Uterus (tissue), 4 donors: Measurements from ENCODE around the gene NCBP2L. TPM values are rescaled to one million over a fixed set of nuclear protein-coding genes. Genes with fewer than 3 reads are reported as not detected.

Experiments used
- DNase-seq, 2 donors: peaks; one replicate each; pipeline ENCODE4 v3.0.0-alpha.2; 2019 to 2020
- H3K27ac ChIP-seq, 2 donors: fragments of 200-600 bp; sonication (generic); 1 replicate in 1 of 2; 2 replicates in 1 of 2; pipeline ENCODE4 v1.5.1; 2016 to 2018
- H3K27me3 ChIP-seq, 2 donors: fragments of 200-600 bp; sonication (generic); one replicate each; pipeline ENCODE4 v1.5.1; 2018 to 2019; ENCODE audit warnings: control low read depth in 1 of 2
- H3K36me3 ChIP-seq, 2 donors: fragments of 200-600 bp; sonication (generic); one replicate each; pipeline ENCODE4 v1.5.1; 2019; ENCODE audit warnings: control low read depth in 1 of 2
- H3K4me1 ChIP-seq, 2 donors: fragments of 200-600 bp; sonication (generic); one replicate each; pipeline ENCODE4 v1.5.1; 2018 to 2019; ENCODE audit warnings: control low read depth in 1 of 2
- H3K4me3 ChIP-seq, 2 donors: fragments of 200-600 bp; sonication (generic); 1 replicate in 1 of 2; 2 replicates in 1 of 2; pipeline ENCODE4 v1.5.1; 2018 to 2019; ENCODE audit warnings: mild to moderate bottlenecking in 1 of 2
- H3K9me3 ChIP-seq, 2 donors: fragments of 200-600 bp; sonication (generic); one replicate each; pipeline ENCODE4 v1.5.1; 2019; ENCODE audit warnings: control low read depth in 1 of 2
- CTCF ChIP-seq, 4 experiments: fragments of 200-600 bp in 2 of 4; fragments of 450-650 bp in 2 of 4; sonication (generic) in 2 of 4; IDR thresholded peaks; one replicate each; pipeline ENCODE4 v1.5.1; 2016 to 2019; ENCODE audit warnings: antibody characterized with exemption in 4 of 4, mild to moderate bottlenecking in 2 of 4, moderate library complexity in 1 of 4
- POLR2A ChIP-seq, 2 donors: fragments of 450-650 bp; IDR thresholded peaks; one replicate each; pipeline ENCODE4 v1.6.1; 2016; ENCODE audit warnings: antibody characterized with exemption in 2 of 2, mild to moderate bottlenecking in 1 of 2, moderate library complexity in 1 of 2
- intact Hi-C: fragments of 100-400 bp; cut with DNase I; formaldehyde crosslinking; loops from one replicate; pipeline ENCODE4 v1.15.1; 2023; ENCODE audit warnings: low total_unique reads
- total RNA-seq, 4 donors: library from RNA; depleted of rRNA in 3 of 4; stranded (reverse); fragments of >200 nt in 3 of 4; gene quantifications; one replicate each; pipeline versions ENCODE4 v1.1.0 to v1.2.4, GENCODE V29; 2014 to 2023
- donor health status: DM: yes; HTN: yes; CAD: no.

The NCBP2L gene
- total RNA-seq, 4 donors from 2014 or later = not detected

- Histone ChIP-seq H3K27ac (peak overlapping the region; percentile 74 to 87), H3K27me3 (no peaks in the 10 kb centered on the region), H3K4me1 (peaks cover 4% of the 10 kb centered on the region in 2 donors), H3K36me3 (no peaks in the 10 kb centered on the region), H3K4me3 (no peak overlapping the region), H3K9me3 (no peaks in the 10 kb centered on the region)
- TF ChIP-seq CTCF (IDR thresholded peaks at IDR 0.05) (no peak), POLR2A (IDR thresholded peaks at IDR 0.05) (no peak)
- no peak for DNase-seq
- intact Hi-C loops = no loop called here
Observed at GRCh38 chrX:107730991-107731766, 46.4 kb upstream of the NCBP2L start.

GRCh38 chrX:107731831-107732502 lies 45.6 kb upstream of the NCBP2L start:
- H3K27ac ChIP-seq = peak overlapping the region; percentile 74 to 87
- H3K4me3 ChIP-seq = no peak overlapping the region
- intact Hi-C loops = no loop called here
- H3K36me3 ChIP-seq = no peaks in the 10 kb centered on the region
- DNase-seq = peak; percentile 89 to 94
- TF ChIP-seq CTCF (IDR thresholded peaks at IDR 0.05) = no peak
- TF ChIP-seq POLR2A (IDR thresholded peaks at IDR 0.05) = peak in 1 of 2 donors; percentile 23
- peaks cover 4% of the 10 kb centered on the region in 2 donors for H3K4me1 ChIP-seq
- H3K27me3 ChIP-seq = no peaks in the 10 kb centered on the region
- no peaks in the 10 kb centered on the region for H3K9me3 ChIP-seq

DNA sequence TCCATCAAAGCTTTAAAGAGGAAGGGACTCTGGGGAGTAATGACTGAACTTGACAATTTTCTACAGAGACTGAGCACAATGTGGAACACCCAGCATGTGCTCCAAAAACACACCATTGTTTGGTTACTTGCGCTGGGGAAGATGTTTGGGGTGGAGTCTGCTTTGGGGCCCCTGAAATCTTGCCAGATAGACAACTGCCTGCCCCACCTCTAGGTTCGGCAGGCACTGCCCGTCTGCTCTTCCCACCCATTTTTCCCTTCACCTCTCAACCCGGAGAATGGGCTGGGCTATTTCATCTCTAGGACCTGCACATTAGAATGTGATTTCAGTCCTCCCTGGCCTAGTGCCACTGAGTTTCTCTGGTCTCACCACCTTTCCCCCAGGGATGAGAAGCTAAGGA lies 43.8 kb upstream of the NCBP2L start:
- Histone ChIP-seq H3K4me3 (no peak overlapping the region), H3K27me3 (no peaks in the 10 kb centered on the region), H3K4me1 (peaks cover 4% of the 10 kb centered on the region in 2 donors), H3K27ac (peak overlapping the region; percentile 50 to 52), H3K9me3 (no peaks in the 10 kb centered on the region), H3K36me3 (no peaks in the 10 kb centered on the region)
- no peak for DNase-seq
- intact Hi-C loops = no loop called here
- TF ChIP-seq POLR2A (IDR thresholded peaks at IDR 0.05) = no peak
- TF ChIP-seq CTCF (IDR thresholded peaks at IDR 0.05) = no peak

GRCh38 chrX:107734646-107735045 lies 42.9 kb upstream of the NCBP2L start:
- H3K4me3 ChIP-seq = no peak overlapping the region
- intact Hi-C loops = no loop called here
- no peaks in the 10 kb centered on the region for H3K36me3 ChIP-seq
- H3K9me3 ChIP-seq = no peaks in the 10 kb centered on the region
- TF ChIP-seq POLR2A (IDR thresholded peaks at IDR 0.05) = no peak
- no peak for TF ChIP-seq CTCF (IDR thresholded peaks at IDR 0.05)
- no peak for DNase-seq
- H3K27ac ChIP-seq = peak overlapping the region in 1 of 2 donors; percentile 50
- H3K4me1 ChIP-seq = peaks cover 4% of the 10 kb centered on the region in 2 donors
- H3K27me3 ChIP-seq = no peaks in the 10 kb centered on the region
